ENCODE results near the gene MYT1.

MYT1 gene

GRCh38 chr20:64253443-64253842, 89.2 kb downstream of the MYT1 start:
- no peak for DNase-seq

DNA sequence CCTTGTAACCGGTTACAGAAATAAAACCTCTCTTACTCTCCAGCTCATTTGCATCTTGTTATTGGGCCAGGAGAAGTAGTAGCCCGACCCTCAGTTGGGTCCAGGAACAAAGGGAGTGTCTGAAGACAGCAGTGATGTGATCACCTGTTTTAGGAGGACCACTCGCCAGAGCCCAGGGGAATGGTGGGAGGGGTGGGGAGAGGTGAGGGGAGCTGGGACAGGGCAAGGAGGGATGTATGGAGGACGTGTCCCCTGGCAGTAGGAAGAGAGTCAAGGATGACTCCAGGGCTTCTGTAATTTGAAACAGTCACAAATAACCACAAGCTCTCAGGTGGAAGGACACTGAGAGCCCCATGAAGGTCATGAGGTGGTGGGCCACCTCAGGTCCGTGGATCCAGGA, 89.9 kb downstream of the MYT1 start:
- DNase-seq = no peak

- no peak for DNase-seq
Measured at GRCh38 chr20:64254571-64255360, 90.5 kb downstream of the MYT1 start.

DNA sequence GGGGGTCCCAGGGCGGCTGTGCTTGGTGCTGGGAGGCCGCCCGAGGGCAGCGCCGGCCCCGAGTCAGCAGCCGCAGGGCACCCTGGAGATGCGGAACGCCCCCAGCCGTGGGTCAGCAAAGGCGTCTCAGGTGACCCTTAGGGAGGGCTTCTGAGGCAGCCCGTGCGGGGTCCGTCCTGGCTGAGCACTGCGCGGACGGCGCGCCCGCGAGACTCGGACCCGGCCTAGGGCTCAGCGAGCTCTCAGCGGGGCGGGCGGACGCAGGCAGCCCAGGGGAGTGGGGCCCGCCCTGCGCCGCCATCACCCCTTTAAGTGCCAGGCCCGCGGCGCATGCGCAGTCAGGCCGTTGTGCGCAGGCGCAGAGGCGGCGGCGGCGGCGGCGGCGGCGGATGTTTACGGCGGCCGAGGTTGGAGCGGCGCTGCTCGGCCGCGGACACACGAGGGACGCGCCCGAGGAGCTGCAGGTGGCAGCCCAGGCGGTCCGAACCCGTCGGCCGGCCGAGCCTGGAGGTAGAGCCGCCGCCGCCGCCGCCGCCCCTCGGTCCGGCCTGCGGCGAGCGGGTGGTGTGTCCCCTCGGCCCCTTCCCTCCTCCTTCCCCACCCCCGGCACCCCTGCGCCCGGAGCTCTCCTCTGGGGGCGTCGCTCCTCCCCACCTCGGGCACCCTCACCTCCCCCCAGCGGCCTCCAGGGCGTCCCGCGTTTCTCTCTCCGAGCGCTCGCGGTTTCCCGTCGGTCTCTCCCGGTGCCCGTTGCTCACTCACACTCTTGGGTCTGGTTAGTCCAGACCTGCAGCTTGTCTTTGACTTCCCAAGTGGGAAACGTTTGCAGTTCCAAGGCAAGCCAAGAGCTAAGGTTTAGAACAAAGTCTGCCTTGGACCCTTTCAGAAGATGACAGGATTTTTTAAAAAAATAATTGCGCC, 91.4 kb downstream of the MYT1 start, which contains the start of gene PCMTD2:
Gene PCMTD2, plus strand, starts transcription at position 388 of the 921 bp plus-strand sequence. CDS start 4,218 bp downstream, outside the sequence.
- peak; percentile 95 for DNase-seq

DNA sequence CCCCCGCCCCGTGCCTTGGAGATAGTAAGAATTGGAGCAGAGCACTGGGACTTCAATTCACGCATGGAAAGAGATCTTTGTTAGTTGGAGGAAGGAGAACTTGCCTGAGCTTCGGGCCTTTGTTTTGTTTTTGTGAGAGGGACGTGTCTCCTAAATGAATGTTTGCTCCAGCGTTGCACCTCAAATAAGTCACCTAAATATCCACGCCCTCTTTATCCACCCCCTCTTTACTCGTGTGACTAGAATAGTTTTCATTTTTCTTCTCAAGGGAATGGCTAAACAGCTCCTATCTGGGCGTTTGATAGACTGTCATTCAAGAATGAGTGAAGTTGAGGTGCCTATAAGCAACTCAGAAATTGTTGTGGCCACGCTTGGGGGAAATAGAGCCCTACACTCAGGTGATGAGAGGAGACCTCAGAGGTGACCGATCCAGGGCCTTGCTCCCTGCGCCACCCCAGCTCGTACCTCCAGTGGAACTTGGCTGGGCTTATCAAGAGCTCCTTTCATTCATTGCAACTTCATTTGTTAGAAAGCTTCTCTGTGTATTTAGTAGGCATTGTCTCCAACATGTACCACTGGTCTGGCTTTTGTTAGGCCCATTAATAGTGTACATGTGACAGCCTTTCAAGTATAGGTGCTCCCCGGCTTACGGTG, 92.2 kb downstream of the MYT1 start:
- peak; percentile 19 for DNase-seq

DNA sequence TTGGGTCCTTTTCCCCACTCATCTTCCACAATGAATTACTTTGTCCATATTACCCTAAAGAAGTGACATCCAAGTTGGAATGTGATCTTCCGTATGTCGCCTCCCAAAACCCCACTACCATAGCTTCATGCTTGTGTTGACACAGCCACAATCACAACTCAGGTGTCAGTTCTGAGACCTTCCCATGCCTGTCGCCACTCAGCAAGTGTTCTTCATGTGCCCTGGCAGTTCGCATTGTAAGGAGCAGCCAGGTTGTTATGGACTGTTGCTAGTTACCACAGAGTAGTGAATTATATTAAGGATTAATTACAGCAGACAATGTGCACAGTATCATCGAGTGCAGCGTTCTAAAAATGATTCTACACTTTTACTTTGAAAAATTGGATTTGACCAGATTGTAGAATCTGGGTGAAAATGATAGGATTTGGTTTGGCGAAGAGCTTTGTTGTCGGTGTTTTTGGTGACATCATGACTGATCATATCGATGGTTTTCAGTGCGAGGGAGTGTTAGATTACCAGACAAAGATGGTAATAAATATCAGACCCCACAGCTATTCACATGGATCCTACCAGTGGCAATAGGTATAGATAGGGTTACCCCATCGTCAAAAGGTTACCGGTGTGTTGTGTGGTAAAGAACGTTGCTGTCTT, 93.0 kb downstream of the MYT1 start:
- no peak for DNase-seq

DNA sequence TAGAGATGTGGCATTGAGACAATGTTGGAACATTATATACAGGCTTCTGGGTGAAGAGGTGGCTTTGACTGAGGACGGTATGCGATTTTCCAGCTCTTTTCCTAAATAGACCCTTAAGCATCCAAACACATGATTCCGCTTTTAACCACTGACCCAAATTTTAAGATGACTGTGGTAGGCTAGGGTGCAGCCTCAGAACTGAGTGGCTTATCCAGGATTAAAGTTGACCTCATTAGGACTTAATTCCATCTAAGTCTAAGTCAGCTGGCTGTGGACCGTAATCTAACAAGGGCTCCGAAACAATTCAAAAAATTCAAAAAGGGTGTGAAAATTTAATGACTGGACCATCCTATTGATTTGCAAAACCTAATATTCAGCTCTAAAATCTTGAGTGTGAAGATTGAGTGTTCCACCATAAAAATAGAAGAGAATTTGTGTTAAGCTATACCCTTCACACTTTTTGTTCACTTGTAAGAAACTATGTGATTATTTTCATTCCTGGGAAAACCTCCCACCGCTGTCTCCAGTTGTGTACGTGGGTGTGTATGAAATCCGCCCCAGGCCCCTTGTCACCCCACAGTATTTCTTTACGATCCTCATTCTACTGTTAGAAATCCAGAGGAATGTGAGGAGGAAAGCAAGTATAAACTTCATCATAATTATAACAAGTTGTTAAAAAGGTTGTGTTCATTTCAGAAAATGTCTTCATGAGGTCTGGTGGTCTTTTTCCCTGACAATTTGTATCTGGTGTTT, 94.0 kb downstream of the MYT1 start:
- DNase-seq = no peak

GRCh38 chr20:64260239-64260638, 96.0 kb downstream of the MYT1 start:
- DNase-seq = no peak

DNA sequence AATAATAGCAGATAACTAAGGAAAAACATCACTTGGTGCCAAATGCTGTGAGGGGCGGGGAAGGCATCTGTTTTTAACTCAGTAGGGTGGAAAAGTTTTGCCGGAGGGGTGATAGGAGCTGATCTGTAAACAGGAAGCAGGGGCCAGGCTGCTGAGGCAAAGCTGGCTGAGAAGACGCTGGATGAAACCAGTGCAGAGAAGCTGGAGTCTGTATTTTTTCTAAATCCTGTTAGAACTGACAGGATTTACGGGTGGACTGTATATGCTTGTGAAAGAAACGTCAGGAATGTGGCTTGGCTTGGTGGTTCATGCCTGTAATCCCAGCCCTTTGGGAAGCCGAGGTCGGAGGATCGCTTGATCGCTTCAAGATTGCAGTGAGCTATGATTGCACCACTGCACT, 96.9 kb downstream of the MYT1 start:
- no peak for DNase-seq

DNA sequence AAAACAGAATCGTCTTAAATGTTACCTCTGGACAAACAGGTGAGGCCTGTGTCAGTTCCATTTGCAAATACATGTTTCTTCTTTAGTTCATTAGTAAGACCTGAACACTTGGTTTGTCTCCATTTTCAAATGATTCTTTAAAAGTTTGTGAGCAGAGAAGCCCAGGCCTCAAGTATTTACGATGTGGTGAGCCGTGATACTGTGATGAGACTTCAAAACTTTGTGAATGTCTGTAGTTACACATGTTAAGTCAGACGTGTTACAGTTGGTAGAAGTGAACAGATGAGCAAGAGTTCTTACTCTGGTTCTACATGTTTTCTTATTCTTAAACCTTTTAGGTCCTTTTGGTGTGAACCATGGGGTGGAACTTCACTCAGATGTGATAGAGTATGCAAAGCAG, 99.8 kb downstream of the MYT1 start:
- no peak for DNase-seq

DNA sequence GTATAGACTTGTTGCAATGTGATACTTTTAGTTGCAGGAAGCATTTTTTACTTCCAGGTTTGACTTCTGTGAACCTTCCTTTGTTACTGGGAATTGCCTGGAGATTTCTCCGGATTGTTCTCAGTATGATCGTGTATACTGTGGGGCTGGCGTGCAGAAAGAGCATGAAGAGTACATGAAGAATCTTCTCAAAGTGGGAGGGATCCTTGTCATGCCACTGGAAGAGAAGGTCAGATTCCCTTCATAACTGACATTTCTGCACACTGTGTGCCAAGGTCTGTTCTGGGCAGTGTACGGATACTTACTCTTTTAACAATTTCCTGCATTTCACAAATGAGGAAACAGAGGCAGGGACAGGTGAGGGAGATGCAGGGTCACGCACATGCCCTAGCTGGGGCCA, 100.9 kb downstream of the MYT1 start:
- DNase-seq = no peak

GRCh38 chr20:64266988-64267387, 102.7 kb downstream of the MYT1 start:
- no peak for DNase-seq

DNA sequence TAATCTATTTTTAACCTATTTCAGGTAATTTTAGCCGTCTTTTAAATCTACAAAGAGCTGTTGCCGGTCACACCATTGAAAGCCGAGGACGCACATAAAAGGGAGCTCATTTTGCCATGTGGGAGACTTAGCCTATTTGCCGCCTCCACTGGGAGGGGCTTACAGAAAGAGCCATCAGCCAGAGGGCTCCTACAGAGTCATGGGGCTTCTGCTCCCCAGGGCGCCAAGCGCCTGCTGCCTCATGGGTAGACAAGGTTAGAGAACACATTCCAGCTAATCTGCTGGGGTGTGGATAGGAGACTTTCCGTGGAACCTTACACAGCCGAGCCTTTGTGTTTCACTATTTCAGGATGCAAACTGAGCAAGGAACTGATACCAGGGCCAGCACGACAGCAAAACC, 103.9 kb downstream of the MYT1 start:
- DNase-seq = no peak

- no peak for DNase-seq
Measured at GRCh38 chr20:64269604-64270411, 105.6 kb downstream of the MYT1 start.

DNA sequence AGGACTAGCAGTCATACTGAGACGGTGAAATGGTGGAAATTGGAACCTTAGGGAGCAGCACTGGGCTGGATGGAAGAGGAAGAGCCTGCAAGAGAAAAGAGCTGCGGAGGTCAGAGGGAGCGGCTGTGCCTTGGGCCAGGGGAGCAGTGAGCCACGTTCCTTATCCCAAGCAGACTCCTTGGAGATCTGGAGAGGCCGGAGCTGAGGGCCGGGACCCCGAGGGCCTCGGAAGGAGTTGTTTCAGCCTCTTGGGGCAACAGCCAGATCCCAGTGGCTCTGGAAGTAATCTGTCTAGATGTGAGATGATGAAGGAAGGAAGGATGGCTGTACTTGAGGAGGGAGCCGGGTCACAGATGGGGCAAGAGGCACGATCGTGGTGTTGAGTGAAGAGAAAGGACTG, 107.4 kb downstream of the MYT1 start:
- no peak for DNase-seq

- no peak for DNase-seq
Measured at GRCh38 chr20:64273109-64273508, 108.9 kb downstream of the MYT1 start.

- no peak for DNase-seq
Measured at GRCh38 chr20:64276817-64277216, 112.6 kb downstream of the MYT1 start.

DNA sequence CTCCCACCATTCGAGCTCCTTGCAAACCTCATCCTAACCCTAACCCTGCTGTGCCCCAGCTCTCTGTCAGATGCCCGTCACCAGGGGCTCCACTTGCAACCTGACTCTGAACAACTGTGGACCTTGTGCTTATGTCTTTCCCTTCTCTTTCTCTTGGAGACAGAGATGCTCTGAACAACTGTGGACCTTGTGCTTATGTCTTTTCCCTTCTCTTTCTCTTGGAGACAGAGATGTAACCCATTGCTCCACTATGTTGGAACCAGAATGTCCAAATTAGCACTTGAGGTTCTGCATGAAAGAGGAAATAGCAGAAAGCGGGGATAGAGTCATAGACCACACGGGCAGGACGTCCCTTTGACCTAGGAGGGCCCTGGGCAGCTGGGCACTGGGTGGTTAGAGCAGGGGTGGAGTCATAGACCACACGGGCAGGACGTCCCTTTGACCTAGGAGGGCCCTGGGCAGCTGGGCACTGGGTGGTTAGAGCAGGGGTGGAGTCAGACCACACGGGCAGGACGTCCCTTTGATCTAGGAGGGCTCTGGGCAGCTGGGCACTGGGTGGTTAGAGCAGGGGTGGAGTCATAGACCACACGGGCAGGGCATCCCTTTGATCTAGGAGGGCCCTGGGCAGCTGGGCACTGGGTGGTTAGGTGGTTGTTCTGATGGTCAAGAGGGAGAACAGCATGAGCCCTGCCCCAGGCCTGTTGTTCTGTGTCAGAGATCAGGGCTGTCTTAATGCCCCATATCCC, 113.5 kb downstream of the MYT1 start:
- no peak for DNase-seq

DNA sequence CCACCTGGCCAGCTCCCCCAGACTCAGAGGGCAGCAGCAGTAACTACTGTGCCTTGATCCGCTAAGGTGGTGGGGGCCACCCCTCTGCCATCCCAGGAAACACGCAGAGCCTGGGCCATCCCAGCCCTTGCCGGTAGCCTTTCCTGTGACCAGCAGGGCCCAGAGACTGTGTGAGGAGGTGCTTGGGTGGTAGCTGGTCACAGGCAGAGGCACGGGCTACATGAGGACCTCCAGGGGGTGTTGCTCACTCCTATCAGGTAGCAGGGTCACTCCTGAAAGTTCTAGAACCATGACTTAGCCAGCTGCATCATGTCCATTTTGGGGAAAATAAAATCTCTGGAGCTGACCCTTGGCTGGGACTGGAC, 114.0 kb downstream of the MYT1 start:
- DNase-seq = no peak

GRCh38 chr20:64279826-64280459, 115.7 kb downstream of the MYT1 start:
- no peak for DNase-seq
